D721Med (cell line): ENCODE results near the gene ZNF519.

Source experiments
- DNase-seq: peaks from one replicate; pipeline ENCODE4 v3.0.0; 2011; ENCODE audit warnings: low spot score; ENCODE audit not compliant: insufficient read length
- FAIRE-seq: peaks from 2 replicates; lab custom pipeline; 2011; peaks lifted over from hg19 to GRCh38; lab: Jason Lieb, UNC
- CTCF ChIP-seq: IDR thresholded peaks from 2 replicates; pipeline ENCODE4 v1.5.1; 2012; ENCODE audit warnings: mild to moderate bottlenecking, control low read depth; ENCODE audit not compliant: insufficient read depth; ENCODE audit errors: missing control alignments

The ZNF519 gene

DNA sequence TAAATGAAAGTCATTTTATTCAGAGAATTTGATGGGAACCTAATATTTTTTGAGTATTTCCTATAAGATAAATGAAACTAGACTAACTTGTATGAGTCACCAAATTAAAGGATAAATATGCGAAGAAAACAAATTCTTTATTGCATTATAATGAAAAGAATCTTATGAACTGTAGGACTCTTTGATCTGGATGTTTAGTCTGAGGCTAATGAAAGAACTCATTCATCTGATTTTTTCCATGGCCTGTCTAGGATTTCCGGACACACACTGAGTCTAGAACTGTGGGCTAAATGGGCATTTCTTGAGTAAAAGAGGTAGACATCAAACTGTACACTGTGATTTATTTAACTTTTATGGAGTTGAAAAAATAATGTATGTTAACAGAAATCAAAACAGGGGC lies 43.0 kb downstream of the ZNF519 start:
- no peak for DNase-seq
- FAIRE-seq: no peak
- TF ChIP-seq CTCF: no peak

GRCh38 chr18:14086458-14087231 lies 45.6 kb downstream of the ZNF519 start:
- DNase-seq (peak; percentile 19), FAIRE-seq (peak; percentile 77)

DNA sequence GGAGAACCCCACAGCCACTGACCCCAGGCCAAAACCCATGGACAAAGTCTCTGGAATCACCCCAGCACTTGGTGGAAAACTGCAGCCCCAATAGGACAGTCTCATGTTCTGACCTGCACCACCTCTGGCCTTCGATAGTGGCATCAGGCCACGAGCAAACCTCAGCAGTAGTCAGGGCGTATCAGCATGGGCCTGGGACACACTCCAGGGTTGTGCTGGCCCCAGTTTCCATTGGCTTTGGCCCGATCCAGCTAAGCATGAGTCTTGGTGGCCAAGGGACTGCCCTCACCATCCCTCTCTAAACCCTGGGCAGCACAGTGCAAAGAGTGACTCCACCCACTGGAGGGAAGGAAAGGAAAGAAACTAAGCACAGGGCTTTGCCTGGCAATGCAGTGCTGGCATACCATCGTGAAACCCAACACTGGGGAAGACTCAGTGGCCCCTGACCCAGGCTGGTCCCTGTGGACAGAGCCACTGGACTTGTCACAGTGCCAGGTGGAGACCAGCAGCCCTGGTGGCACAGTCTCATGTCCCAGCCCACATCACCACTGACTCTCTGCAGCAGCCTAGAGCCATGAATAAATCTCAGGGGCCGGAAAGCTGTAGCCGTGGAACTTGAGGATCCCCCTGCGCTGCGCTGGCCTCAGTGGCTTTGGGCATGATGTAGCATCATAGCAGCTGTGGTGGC lies 46.3 kb downstream of the ZNF519 start:
- no peak for TF ChIP-seq CTCF
- FAIRE-seq (no peak), DNase-seq (no peak)

More at GRCh38 chr18:14086458-14087231, 45.6 kb downstream of the ZNF519 start:
- TF ChIP-seq CTCF: peak; percentile 89

DNA sequence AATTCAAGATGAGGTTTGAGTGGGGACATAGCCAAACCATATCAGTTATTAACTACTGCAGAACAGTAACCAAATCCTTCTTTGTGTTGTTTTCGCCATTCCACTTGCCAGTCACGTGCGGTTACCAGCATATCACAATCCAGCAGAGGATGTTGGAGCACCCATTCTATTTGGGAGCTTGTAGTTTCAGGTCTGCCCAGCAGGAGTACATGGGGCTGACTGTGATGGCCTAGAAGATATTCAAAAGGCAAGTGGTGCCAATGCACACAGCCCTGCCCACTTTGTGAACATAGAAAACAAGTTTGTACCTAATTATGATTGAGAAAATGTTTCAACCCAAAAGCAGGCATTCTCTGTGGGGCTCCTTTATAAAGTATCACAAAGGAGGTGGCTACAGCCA lies 57.0 kb downstream of the ZNF519 start:
- no peak for FAIRE-seq
- DNase-seq: no peak
- TF ChIP-seq CTCF: no peak

GRCh38 chr18:14074187-14074586 lies 58.0 kb downstream of the ZNF519 start:
- no peak for DNase-seq
- FAIRE-seq: no peak
- no peak for TF ChIP-seq CTCF

GRCh38 chr18:14053661-14054060 lies 78.6 kb downstream of the ZNF519 start:
- DNase-seq: no peak
- FAIRE-seq: no peak
- TF ChIP-seq CTCF: no peak
